Limb (tissue), 2 donors: ENCODE measurements around the gene SLX4IP.

ENCODE experiments used
- DNase-seq, 2 donors: peaks; one replicate each; pipeline ENCODE4 v3.0.0-alpha.2; 2016; ENCODE audit errors: extremely low spot score in 2 of 2

The SLX4IP gene

GRCh38 chr20:10428008-10428407, 7.1 kb upstream of the SLX4IP start:
- DNase-seq = no peak

- no peak for DNase-seq
Measured at GRCh38 chr20:10429443-10429981, 5.6 kb upstream of the SLX4IP start.

- DNase-seq = no peak
Measured at GRCh38 chr20:10430000-10430466, 5.1 kb upstream of the SLX4IP start.

GRCh38 chr20:10430704-10431103, 4.4 kb upstream of the SLX4IP start:
- DNase-seq = no peak

- DNase-seq = no peak
Measured at GRCh38 chr20:10432079-10432478, 3.0 kb upstream of the SLX4IP start.

GRCh38 chr20:10433014-10433622, 2.0 kb upstream of the SLX4IP start:
- peak in 1 of 2 donors; percentile 32 for DNase-seq

- peak; percentile 93 to 94 for DNase-seq
Measured at GRCh38 chr20:10433623-10434466, 1.3 kb upstream of the SLX4IP start, which contains the start of gene MKKS. Gene MKKS (minus strand): TSS chr20:10434222. CDS start chr20:10413514, 20,708 bp downstream.

GRCh38 chr20:10434467-10434831, 656 bp upstream of the SLX4IP start:
- peak; percentile 92 to 98 for DNase-seq

GRCh38 chr20:10436053-10436699, 1.1 kb downstream of the SLX4IP start:
- no peak for DNase-seq

- no peak for DNase-seq
Measured at GRCh38 chr20:10438217-10438616, 3.1 kb downstream of the SLX4IP start.

GRCh38 chr20:10443936-10444335, 8.8 kb downstream of the SLX4IP start:
- DNase-seq = no peak

- no peak for DNase-seq
Measured at GRCh38 chr20:10445758-10446157, 10.7 kb downstream of the SLX4IP start.

GRCh38 chr20:10447028-10447427, 11.9 kb downstream of the SLX4IP start:
- DNase-seq = no peak

- DNase-seq = no peak
Measured at GRCh38 chr20:10448270-10449156, 13.4 kb downstream of the SLX4IP start.

GRCh38 chr20:10449270-10449669, 14.2 kb downstream of the SLX4IP start:
- DNase-seq = no peak

GRCh38 chr20:10453241-10453640, 18.1 kb downstream of the SLX4IP start:
- DNase-seq = no peak

- DNase-seq = no peak
Measured at GRCh38 chr20:10454151-10454750, 19.1 kb downstream of the SLX4IP start.

GRCh38 chr20:10461495-10461894, 26.4 kb downstream of the SLX4IP start:
- DNase-seq = no peak

GRCh38 chr20:10462516-10462915, 27.4 kb downstream of the SLX4IP start:
- no peak for DNase-seq

- DNase-seq = no peak
Measured at GRCh38 chr20:10463622-10464021, 28.5 kb downstream of the SLX4IP start.

GRCh38 chr20:10465135-10465534, 30.0 kb downstream of the SLX4IP start:
- no peak for DNase-seq
